ENCODE data around the gene EVC2. TPM values are rescaled to one million over a fixed set of nuclear protein-coding genes. Genes with fewer than 3 reads are reported as not detected.

Gene EVC2
- total RNA-seq, 1 experiment from 2014 or later = 7.8 TPM

DNA sequence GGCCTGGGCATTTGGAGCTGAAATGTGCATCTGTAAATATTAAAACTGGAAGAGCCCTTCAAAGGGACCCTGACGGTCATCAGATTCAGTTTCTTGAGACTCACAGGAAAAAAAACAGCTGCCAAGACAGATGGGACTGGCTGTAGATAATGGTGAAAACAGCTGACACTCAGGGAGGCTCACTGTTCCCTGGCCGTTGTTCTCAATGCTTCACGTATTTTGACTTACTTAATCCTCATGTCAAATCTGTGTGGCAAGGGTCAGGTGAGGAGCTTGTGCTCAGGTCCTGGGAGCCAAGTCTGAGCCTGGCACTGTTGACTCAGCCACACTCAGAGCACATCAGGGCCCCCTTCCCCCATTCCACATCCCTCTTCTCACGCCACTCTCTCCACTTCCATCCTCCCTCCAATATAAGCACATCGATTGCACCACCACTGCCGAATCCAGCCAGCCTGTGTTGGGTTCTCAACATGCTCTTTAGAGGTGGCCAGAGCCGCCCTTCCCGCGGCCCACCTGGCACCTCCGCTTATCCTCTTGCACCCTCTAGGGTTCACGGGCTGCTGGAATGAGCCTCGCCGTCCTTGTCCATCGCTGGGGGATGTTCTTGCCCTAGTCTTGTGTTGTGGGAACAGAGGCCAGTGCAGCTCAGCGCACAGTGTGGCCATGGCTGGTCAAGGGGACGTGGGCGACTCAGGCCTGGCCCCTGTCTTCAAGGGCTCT is 42.7 kb upstream of the EVC2 start:
- H3K4me2 ChIP-seq (ENCODE audit: insufficient read depth, insufficient read length, low read length) = no peak overlapping the region
- H4K20me1 ChIP-seq (ENCODE audit: control insufficient read depth, insufficient read depth, insufficient read length) = no peaks in the 10 kb centered on the region
- H3T11ph ChIP-seq (ENCODE audit: low read length) = no peak overlapping the region
- H3K9me3 Mint-ChIP-seq = no peaks in the 10 kb centered on the region
- H3K18ac ChIP-seq (ENCODE audit: insufficient read length, low read depth, low read length) = no peak overlapping the region
- no peaks in the 10 kb centered on the region for H3K79me1 ChIP-seq (ENCODE audit: insufficient read depth, low read depth, low read length, poor library complexity, severe bottlenecking)
- H2BK20ac ChIP-seq (ENCODE audit: low read depth, low read length, poor library complexity, severe bottlenecking) = no peak overlapping the region
- no peaks in the 10 kb centered on the region for H3K79me2 ChIP-seq (ENCODE audit: insufficient read depth, low read length)
- no peak overlapping the region for H4K91ac ChIP-seq (ENCODE audit: insufficient read length, low read depth, low read length)
- no peak overlapping the region for H4K8ac ChIP-seq (replicated peaks; ENCODE audit: insufficient read length, low read depth, low read length)
- WGBS (ENCODE audit: extremely low coverage, insufficient read length, low lambda C conversion rate) = no CpG with 5 or more reads among the region's 17 CpGs
- no peaks in the 10 kb centered on the region; the same call in none of the 2 replicates for H3K27me3 Mint-ChIP-seq (ENCODE audit: low read depth)
- H2BK120ac ChIP-seq (ENCODE audit: low read depth, low read length, poor library complexity, severe bottlenecking) = no peak overlapping the region
- no peaks in the 10 kb centered on the region for H3K23me2 ChIP-seq (ENCODE audit: insufficient read length, low read depth, low read length, poor library complexity, severe bottlenecking)
- peak; percentile 47 for DNase-seq
- H3K9me3 ChIP-seq (ENCODE audit: control insufficient read depth, low read depth, low read length) = no peaks in the 10 kb centered on the region
- no peak overlapping the region for H2BK12ac ChIP-seq (ENCODE audit: insufficient read length, low read depth, low read length)
- H3K9ac ChIP-seq (ENCODE audit: extremely low read depth, insufficient read length, low read length) = no peak overlapping the region
- no peaks in the 10 kb centered on the region for H3K27me3 ChIP-seq (ENCODE audit: insufficient read depth, low read length)
- H3K56ac ChIP-seq (ENCODE audit: insufficient read length, low read depth, low read length) = no peak overlapping the region
- H3K23ac ChIP-seq (ENCODE audit: insufficient read length, low read depth, low read length) = no peak overlapping the region
- H3K27ac ChIP-seq (ENCODE audit: insufficient read length, low read depth, low read length) = no peak overlapping the region
- TF ChIP-seq, protein P1, sequence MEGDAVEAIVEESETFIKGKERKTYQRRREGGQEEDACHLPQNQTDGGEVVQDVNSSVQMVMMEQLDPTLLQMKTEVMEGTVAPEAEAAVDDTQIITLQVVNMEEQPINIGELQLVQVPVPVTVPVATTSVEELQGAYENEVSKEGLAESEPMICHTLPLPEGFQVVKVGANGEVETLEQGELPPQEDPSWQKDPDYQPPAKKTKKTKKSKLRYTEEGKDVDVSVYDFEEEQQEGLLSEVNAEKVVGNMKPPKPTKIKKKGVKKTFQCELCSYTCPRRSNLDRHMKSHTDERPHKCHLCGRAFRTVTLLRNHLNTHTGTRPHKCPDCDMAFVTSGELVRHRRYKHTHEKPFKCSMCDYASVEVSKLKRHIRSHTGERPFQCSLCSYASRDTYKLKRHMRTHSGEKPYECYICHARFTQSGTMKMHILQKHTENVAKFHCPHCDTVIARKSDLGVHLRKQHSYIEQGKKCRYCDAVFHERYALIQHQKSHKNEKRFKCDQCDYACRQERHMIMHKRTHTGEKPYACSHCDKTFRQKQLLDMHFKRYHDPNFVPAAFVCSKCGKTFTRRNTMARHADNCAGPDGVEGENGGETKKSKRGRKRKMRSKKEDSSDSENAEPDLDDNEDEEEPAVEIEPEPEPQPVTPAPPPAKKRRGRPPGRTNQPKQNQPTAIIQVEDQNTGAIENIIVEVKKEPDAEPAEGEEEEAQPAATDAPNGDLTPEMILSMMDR (conservative IDR thresholded peaks at IDR 0.05) = no peak
- no peak overlapping the region for H2BK5ac ChIP-seq (ENCODE audit: insufficient read length, low read length)
- peaks cover 10% of the 10 kb centered on the region; the same call in 1 of the 2 replicates for H3K4me1 ChIP-seq (ENCODE audit: insufficient read depth, low read length)
- H3K14ac ChIP-seq (ENCODE audit: insufficient read depth, low read length) = no peak overlapping the region
- no peak overlapping the region for H2BK15ac ChIP-seq (ENCODE audit: low read depth, low read length)
- H3K36me3 Mint-ChIP-seq (ENCODE audit: insufficient read depth in 1 of 3, low read depth in 3 of 3) = peaks cover 28 to 51% (median 34%) of the 10 kb centered on the region in 3 experiments
- H3K4ac ChIP-seq (ENCODE audit: low read depth, low read length) = no peak overlapping the region
- peak overlapping the region in 2 of 3 experiments; percentile 89 to 91; a peak in 3 of 7 replicates for H3K27ac Mint-ChIP-seq
- H2AFZ ChIP-seq (ENCODE audit: low read length) = no peak overlapping the region
- H2AK5ac ChIP-seq (ENCODE audit: insufficient read length, low read length) = no peak overlapping the region
- peaks cover 22 to 26% of the 10 kb centered on the region in 2 experiments for H3K4me1 Mint-ChIP-seq
- H4K5ac ChIP-seq (ENCODE audit: insufficient read length, low read depth, low read length) = no peak overlapping the region
- H3K4me3 Mint-ChIP-seq = no peak overlapping the region
